NCI-H2196 treated with DMSO at 0.1 percent for 48 hours (cell line): ENCODE data around the gene OXCT1.
"Not testable (repeated sequence)": the region's sequence is repeated elsewhere in the genome, so short reads cannot be mapped to it uniquely, and the experiment has no call there.

ENCODE experiments used
- DNase-seq: peaks from one replicate; lab custom pipeline; 2025; ENCODE audit not compliant: unreplicated experiment; lab: John Stamatoyannopoulos, UW

The OXCT1 gene

DNA sequence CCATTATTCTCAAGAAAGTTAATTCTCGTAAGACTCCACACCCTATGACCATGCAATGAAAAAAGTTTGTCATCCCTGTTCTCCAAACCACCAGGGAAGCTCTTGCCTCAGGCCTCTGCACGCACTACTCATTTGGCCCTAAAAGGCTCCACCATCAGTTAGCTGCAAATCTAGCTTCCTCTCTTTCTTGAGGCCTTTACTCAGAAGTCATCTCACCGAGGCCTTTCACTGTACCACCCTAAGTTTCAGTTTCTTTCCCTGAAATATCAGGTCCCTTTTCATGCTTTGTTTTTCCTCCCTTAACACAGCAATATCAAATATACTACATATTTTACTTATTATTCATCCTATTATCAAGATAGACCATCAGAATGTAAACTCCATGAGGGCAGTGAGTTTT is 39.1 kb downstream of the OXCT1 start:
- DNase-seq, result no peak

DNA sequence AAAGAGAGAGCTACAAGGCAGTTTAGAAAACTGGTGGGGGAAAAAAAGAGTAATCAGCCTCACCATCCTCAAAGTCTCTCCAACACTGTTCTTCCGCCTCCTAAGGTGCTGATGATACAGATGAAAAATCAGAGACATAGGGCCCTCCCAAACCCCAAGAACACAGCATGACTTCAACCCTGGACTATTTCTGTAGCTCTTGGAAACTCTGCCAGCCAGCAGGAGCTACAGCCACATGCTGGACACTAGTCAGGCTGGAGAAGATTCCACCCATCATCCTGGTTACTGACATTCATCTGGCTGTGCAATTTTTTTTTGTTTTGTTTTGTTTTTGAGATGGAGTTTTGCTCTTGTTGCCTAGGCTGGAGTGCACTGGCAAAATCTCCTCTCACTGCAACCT is 42.4 kb downstream of the OXCT1 start:
- DNase-seq, result no peak

DNA sequence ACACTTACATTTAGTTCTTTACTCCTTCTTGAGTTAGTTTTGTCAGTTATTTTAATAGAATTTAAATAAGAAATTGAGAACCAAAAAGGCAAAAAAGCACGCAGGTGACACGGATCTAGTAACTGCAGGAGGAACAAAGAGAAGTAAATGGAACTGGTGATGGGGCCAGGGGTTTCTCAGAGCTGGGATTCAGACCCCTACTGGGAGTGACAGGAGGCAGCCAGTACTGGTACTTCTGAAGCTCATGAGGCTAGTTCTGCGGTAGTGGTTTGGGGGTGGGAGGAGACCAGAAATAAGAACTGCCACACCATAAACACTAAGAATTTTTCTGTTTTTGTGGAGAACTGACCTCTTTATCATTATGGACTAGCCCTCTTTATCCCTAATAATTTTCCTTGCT is 48.2 kb downstream of the OXCT1 start:
- no peak for DNase-seq

DNA sequence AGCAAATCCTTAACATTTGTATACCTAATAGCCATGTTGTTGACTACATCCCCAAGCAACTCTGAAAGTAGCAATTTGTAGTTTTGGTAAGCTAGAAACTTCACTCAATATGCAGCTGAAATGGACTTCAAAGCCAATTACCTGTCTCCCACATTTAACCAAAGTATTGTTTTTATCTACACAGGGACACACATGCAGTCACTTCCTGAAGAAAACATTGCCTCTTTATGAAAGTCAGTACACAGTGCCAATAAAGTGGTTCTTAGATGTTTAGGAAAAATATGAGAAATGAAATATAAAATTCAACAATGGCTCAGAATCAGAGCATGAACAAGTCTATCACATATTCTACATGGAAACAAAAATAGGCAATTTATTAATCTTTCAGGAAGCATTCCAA is 49.2 kb downstream of the OXCT1 start:
- DNase-seq, result no peak

DNA sequence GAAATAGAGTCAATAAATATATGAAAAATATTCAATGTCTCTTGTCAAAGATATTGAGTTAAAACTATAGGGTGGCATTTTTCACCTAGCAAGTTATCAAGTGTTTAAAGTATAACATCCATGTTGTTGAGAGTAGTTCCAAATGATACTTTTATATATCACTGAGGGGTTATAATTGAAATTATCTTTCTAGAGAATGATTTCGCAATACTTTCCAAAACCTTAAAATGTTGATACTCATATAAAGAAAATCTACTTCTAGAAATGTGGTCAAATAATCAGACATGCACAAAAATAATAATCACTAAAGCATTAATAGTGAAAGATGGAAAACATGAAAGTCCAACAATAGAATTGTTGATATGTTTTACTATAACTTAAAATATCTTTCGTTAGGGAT is 50.1 kb downstream of the OXCT1 start:
- no peak for DNase-seq

DNA sequence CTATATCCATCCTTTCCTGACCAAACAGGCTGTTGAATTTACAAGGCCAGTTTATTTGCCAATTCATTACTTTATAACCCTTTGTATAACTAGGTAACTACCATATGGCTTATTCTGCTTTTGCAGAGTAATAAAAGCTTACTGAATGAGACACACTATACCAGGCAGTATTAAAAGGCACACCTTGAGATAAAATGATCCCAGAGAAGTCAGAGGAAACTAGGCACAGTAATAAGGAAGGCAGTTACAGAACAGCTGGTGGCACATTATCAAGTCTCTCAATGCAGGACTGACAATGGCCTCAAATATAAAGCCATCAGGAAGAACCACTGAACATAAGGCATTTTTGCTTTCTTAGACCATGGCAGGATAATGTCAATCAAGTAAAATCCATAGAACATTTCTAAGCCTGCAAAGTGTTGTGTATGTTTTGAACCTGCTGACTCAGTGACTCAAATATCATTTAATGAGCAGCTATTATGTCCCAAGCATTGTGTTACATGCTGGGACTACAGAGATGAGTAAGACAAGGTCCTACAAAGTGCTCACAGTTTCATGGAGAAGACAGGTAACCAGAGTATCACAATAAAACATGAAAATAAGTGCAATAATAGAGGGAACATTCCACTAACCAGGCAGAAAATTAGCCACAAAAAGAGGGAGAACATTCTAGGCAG is 52.5 kb downstream of the OXCT1 start:
- no peak for DNase-seq

DNA sequence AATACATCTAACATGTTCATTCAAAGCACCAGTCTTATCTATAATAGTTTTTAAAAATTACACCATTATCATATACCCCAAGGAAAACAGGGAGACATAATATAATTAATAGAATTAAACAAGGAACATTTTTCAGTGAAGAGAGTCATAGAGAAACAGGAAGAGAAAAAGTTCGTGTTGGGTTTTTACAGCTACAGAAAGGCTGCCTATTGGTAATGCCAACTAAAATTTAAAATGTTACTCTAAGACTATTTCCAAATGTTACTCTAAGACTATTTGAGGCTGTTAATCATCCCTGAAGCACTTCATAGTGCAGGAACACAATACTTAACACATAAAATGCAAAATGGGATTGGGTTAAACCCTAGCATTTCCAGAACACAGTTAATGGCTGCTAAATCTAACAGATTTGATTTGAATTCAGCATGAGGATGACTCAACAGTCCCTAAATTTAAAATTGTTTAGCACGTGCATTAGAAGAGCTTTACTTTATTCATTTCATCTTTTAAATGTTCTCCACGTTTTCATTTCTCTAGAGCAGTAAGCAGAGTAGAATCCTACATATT is 54.5 kb downstream of the OXCT1 start:
- no peak for DNase-seq

DNA sequence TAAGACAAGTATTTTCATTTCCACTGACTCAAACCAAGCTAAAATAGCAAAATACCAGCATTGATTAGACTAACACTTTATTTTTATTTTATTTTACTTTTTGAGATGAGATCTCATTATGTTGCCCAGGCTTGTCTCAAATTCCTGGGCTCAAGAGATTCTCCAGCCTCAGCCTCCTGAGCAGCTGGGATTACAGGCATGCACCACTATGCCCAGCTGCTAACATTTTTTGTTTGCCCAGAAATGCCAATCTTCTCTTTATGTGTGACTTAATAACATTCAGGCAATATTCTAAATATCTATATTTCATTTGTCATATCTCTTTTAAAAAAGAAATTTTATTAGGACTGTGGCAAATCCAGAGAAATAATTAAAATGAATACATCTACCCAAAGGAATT is 55.0 kb downstream of the OXCT1 start:
- DNase-seq, result no peak

DNA sequence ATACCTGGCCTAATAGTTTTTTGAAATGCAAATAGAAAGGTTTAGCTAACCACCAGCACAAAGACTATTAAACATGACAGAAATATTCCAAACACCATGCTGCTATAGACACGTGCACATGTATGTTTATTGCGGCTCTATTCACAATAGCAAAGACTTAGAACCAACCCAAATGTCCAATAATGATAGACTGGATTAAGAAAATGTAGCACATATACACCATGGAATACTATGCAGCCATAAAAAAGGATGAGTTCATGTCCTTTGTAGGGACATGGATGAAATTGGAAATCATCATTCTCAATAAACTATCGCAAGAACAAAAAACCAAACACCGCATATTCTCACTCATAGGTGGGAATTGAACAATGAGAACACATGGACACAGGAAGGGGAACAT is 55.9 kb downstream of the OXCT1 start:
- DNase-seq, result not testable (repeated sequence)

DNA sequence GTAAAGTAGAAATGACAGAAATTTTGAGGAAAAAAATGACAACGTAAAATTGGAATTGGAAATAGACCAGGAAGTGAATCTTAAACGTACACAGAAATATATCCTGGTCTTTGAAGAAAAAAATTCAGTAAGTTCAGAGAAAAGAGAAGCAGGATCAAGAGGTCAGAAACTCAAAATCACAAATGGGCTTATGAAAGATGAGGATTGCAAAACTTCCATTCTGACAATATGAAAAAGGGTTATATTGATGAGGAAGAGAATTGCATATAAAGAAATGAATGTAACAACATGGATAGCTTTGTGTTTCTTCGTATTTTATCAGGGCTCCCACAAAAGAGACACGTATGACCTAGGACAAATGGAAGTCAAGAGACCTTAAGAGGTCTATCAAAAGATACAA is 58.1 kb downstream of the OXCT1 start:
- no peak for DNase-seq

DNA sequence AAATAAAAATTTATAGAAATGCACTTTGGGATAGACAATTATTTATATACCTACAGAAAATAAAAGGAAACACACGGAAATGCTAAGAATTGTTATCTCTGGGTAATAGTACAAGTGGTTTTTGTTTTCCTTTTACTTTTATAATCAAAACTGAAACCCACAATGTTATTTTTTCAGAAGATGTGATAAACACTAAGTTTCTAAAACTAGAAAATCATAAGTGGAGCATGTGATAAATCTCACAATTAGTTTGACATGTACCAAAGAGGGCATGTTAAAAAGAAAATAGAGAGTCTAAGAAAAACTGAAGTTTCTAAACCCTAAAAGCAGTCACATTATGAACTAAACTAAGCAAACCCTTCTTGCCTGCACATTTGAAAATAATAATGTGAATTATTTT is 61.1 kb downstream of the OXCT1 start:
- DNase-seq, result no peak

DNA sequence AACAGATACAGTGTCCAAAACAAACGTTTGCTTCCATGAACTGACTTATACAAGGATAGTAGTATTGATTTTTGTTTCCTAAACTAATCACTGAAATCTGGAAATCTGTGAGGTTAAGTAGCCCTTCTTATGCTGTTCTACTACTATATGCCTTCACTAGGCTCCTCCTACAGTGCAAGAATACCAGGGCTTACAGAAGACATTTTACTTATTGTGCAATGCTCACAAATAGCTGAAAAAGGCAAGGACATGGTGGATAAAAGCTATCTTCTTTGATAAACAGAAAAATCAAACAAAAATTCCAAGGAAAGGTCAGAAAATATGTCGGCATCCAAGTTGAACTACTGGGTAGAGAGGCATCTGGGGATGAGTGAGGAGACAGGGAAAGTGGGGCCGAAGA is 61.9 kb downstream of the OXCT1 start:
- DNase-seq, result no peak

DNA sequence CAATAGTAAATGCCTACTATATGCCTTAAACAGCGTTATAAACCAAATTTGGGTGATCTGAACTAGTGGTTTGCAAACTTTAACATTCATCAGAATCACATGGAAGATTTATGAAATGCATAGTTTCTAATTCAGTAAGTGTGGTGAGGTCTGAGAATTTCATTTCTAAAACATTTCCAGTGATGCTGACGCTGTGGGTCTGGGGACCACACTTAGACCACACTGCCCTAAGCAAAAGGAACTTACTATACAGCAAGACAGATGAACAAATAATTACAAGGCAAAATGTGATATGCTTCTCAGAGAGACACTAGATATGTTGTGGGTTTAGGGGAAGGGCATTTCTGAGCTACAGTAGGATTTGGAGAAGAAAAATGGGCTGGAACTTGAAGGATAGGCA is 72.6 kb downstream of the OXCT1 start:
- DNase-seq, result no peak

DNA sequence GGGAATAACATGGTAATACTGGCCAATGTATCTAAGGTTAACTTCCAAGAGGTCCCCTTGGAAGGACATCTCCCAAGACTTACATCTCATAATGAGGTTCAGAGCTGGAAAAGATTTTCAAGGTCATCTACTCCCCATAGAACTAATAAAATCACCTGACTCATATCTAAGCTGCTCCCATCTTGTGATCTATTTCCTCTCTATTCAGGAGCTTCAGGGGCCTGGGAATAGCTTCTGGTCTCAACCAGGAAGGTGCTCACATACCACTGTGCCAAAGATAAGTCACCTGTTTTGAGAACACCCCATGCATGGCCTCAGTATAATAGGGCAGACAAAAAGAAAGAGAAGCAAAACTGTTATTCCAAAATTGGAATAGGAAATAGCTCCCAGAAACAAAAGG is 74.2 kb downstream of the OXCT1 start:
- no peak for DNase-seq

DNA sequence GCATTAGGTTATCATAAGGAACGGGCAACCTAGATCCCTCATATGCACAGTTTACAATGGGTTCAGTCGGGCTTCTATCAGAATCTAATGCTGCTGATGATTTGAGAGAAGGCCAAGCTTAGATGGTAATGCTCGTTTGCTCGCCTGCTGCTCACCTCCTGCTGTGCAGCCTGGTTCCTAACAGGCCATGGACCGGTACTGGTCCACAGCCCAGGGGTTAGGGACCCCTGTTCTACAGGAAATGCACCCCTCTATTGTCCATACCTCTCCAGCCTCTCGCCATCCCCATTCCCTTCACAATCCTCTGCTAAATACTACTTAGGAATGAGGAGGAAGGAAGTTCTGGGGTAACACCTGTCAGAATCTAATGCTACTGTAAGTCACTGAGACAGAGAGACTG is 75.1 kb downstream of the OXCT1 start:
- no peak for DNase-seq

DNA sequence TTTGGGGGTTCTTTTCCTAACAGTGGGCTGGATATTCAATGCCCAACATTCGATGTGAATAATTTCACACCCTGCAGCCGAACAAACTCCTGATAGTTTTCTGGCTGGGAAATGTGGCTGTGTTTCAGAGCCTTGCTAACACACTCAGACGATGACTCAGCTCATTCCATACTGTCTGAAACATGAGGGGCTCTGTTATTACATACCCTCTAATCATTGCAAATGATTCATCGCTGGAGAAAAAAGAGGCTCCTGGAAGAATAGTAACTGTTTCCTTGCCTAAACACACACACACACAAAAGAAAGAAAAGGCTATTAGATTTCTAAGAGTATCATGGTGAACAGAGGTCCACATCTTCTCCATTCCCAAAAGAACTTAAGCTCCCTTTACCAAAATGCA is 75.8 kb downstream of the OXCT1 start:
- no peak for DNase-seq

DNA sequence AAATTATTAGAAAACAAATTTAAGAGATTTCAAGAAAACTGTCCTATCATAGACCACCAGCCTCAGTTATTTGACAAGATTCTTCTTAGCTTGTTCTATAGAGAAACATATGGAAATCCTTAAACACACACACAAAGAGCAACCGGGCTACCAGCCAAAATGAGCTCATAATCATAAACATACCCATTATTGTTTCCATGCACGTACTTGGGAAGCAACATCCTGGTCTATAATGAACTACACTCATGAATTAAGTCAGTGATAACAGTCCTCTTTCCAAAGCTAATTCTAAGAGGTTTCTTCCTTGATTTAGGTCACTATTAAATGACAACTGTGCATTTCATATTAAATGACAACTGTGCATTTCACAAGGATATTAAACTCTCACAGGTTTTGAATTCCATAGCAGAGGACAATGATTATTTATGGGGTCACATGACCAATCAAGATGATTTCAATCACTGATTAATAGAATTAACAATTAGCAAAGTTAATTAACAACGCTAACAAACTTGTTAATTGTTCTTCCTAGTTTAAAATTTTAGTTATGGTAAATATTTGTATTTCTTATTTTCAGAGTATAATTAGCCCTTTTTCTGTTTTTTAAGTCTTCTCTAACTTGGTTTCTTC is 77.0 kb downstream of the OXCT1 start:
- DNase-seq, result no peak

DNA sequence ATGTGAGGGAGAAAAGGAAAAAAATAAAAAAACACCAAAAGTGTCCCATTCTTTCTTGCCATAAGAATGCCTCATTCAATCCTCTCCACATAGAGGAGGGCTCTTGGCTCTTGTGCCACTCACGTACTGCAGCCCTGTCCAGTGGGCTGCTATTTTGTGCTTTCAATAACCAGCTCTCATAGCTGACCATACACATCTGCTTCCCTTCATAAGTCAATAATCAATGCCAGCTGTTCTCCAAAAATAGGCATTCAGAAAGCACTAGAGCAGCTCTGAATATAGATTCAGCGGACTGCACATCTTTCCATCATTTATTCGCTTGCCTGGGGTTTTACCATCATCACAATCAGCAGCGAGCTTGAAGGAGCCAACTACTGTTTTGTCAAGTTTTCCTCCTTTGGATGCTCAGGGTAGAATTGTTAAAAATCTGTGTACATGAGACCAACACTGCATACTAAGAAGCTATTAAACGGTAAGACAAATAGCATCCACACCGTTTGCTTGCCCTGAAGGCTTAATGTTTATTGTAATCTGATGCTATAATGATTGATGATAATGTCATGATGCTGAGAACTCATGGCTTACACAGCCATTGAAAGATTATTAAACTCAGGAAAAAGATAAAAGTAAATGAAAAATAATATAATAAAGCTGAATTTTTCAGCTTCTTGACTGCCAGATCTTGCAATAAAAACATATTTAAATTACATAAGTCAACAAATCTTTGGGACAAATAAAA is 80.0 kb downstream of the OXCT1 start:
- no peak for DNase-seq

DNA sequence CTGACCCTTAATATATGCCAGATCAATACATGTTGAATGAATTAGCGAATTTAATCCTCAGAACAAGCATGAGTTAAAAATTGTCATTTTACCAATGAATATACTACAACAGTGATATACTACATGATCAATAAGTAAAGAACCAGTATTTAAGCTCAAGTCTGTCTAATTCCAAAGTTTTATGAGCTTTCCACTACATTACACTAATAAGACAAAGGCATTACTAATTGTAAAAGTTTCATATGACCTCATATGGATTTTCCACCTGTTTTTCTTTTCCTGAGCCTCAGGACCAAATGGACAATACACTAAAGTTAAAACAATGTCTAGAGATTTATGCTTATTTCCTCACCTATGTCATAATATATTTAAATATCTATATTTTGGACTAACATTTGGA is 80.8 kb downstream of the OXCT1 start:
- no peak for DNase-seq

DNA sequence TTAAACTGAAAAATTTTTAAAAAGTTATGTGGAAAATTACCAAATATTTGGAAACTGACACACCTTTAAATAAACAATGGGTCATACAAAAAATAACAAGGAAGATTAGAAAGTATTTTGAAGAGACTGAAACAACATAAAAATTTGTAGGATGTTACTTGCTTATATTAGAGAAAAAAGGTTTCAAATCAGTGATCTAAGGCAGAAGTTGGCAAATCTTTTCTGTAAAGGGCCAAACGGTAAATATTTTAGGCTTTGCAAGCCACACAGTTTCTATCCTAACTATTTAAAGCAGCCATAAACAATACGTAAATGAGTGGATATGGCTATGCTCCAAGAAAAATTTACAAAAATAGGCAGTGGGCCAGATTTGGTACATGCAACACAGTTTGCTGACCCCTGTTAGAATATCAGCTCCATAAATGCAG is 81.3 kb downstream of the OXCT1 start:
- DNase-seq, result no peak

DNA sequence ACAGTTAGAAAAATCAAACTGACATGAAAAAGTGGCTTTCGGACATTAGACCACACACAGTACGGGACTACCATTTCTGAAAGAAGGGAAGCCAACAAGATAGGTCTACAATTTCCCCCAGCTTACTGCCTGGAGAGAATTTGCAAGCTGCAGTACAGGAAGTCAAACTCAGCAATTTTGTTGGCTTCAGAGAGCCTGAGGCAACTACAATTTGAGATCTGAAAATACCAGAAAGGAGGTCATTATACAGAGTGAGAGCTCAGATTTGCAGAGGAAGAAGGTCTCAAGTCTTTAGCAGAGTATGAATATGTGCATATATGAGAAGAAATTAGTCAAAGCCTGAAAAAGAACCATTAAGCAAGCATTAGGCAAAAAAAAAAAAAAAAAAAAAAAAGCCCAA is 83.0 kb downstream of the OXCT1 start:
- DNase-seq, result no peak

DNA sequence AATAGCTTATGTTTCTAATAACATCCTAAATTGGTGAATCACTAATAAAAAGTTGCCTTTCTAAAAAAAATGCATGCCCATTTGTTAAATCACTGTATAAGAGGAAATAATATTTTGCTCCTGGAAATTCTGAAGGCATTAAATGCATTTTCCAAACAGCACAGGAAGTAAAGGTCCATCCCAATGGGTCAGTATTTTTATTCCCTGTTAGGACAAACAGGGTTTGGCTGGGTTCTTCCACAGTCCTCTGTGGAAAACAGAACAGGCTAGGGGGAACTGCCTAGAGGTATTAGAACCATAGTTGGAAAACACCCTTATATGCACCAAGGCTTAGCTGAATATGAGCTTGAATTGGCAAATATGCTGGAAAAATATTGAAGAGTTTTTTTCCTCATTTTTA is 85.2 kb downstream of the OXCT1 start:
- DNase-seq, result no peak
